HG02870 (cell line): ENCODE measurements around the gene ITGB8.

Source experiments
- ATAC-seq: cut with Tn5 transposase; IDR thresholded peaks from one replicate; pipeline ENCODE4 v1.9.1; 2021; ENCODE audit warnings: mild to moderate bottlenecking, moderate library complexity; ENCODE audit not compliant: unreplicated experiment

Gene ITGB8

DNA sequence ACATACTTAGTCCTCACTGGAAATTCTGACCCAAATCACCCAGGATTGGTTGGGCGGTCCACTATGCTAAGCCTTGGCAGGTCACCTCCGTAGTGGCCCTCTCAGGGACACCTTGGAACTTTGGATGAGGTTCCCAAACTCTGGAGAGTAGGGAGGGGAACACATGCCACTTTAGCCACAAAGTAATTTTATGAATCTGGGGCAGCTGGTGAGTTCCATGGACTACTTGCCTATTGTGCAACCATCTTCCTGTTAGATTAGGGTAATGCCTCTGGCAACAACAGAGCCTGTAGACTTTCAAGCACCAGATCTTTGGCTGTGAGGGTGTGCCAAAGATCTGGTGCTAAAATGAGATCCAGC is 77.7 kb downstream of the ITGB8 start:
- ATAC-seq: no peak

DNA sequence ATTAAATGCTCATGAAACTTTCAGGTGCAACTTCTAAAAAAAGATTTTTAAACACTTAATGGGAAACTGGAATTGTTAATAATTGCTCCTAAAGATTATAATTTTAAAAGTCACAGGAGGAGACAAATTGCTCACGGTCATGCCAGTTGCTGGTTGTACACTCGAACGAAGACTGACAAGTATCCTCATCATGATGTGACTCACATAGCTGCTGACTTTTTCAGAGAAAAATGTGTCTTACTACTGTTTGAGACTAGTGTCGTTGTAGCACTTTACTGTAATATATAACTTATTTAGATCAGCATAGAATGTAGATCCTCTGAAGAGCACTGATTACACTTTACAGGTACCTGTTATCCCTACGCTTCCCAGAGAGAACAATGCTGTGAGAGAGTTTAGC is 79.3 kb downstream of the ITGB8 start:
- no peak for ATAC-seq

DNA sequence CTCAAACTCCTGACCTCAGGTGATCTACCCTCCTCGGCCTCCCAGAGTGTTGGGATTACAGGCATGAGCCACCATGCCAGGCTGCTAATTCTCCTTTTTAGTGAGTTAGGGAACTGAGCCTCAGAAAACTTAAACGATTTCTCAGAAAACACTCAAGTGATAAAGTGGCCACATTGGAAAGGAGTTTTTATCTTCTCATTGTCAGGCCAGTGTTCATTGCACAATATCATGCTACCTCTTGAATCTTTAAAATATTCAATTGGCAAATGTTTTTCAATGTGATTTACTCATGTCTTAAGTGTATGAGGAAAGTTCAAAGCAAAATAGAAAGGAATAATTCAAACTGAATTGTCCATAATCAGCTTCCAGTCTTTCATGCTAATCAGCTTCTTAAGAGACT is 80.7 kb downstream of the ITGB8 start:
- no peak for ATAC-seq

DNA sequence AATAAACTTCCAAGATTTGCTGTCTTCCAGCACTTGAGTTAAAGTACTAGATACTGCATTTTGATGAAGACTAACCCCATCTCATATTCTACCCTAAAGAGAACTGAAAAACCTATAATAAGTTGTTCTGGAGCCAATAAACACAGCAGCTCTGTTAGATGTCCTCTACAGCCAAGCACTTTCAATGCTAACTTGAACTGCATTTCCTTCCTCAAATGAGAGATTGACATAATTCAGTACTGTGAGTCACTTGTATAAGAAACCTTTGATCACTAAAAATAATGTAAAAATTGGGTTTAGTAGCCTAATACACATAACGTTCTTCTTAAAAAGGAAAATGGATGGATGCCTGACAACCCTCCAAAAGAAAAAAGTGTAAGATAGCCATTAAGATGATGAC is 81.3 kb downstream of the ITGB8 start:
- ATAC-seq: no peak

DNA sequence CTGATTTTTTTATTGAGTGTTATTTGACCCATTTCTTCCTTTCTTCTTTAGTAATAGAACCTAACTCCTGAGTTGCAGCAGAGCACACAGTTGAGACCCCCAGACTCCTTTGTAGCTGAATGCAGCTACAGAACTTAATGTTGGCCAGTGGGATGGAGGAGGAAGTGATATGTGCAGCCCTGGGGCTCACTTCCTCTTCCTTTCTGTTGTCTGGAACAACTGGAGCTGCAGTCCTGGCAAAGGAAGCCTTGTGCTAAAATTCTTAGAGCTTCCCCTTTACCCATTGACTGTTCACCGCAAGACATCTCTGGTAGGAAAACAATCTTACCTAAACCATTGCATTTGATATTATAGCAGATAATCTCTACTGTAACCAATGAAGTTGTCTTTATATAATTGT is 86.6 kb downstream of the ITGB8 start:
- no peak for ATAC-seq

- no peak for ATAC-seq
Measured at GRCh38 chr7:20417675-20418382, 87.1 kb downstream of the ITGB8 start.

- no peak for ATAC-seq
Measured at GRCh38 chr7:20424500-20424899, 93.8 kb downstream of the ITGB8 start.

DNA sequence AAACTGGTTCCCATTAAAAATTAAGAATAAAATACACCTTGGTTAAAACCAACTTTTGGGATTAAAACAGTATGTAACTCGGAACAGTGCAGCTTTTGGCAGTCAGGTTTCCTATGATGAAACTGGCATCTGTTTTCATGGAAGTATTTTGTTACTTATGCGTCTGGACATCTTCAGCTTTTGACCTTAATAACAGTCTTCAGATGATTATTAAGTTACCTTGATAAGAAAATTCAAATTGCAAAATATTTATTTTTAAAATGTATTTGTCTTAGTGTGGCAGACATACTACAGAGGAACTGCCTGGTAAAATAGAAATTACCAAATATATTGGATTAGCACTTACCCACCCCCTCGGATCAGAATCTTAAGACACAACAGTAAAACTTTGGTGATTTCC is 100.0 kb downstream of the ITGB8 start:
- no peak for ATAC-seq

- ATAC-seq: no peak
Measured at GRCh38 chr7:20431146-20431545, 100.4 kb downstream of the ITGB8 start.

DNA sequence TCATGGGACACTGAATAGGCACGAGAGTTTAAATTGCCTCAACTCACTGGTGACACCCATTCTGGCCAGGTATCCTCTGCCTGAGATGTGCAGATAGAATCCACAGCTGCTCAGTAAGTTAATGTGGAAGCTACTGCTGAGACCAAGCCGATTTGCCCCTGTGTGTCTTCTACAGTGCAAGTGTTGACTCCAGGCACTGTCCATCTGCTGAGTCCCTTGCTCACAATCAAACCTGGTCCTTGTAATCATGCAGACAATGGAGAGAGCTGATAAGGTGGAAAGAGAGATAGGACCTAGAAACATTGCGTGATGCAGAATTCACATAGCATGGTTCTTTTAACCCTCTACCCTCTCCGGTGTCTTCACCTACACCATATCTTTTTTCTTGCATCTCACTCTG is 101.4 kb downstream of the ITGB8 start:
- ATAC-seq: no peak

DNA sequence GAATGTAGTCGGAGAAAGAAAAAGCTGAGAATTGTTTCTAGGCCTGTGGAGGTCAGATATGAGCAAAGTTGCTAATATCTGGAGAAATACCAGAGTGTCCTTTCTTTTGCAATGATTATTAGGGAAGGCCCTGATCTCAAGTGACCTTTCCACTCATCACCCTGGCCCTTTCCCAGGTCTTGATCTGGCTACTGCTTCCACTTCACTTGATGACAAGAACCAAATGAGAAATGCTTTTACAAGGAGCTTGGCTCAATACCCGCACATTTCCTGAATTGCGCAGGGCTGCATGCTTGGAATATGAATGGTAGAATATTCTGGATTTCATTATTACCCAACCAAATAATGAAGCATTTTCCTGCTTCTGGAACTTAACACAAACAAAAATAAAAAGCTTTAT is 104.6 kb downstream of the ITGB8 start:
- no peak for ATAC-seq

DNA sequence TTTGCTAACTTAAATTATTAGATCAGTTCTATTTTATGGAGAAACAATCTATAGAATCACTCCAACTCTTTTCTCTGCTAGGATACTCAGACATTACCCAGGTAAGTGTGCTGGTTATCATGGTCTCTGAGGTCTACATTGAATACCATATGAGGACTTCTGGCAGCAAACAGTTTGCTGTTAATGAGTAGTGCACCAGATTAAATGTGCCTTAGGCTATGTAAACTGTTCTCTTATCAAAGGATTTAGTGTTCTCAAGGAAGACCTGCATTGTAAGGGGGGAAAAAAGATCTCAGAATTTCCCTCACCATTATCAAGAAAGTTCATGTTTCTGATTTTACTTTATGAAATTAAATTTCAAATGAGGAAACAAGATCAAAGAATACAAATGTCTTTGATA is 107.5 kb downstream of the ITGB8 start:
- ATAC-seq: no peak

DNA sequence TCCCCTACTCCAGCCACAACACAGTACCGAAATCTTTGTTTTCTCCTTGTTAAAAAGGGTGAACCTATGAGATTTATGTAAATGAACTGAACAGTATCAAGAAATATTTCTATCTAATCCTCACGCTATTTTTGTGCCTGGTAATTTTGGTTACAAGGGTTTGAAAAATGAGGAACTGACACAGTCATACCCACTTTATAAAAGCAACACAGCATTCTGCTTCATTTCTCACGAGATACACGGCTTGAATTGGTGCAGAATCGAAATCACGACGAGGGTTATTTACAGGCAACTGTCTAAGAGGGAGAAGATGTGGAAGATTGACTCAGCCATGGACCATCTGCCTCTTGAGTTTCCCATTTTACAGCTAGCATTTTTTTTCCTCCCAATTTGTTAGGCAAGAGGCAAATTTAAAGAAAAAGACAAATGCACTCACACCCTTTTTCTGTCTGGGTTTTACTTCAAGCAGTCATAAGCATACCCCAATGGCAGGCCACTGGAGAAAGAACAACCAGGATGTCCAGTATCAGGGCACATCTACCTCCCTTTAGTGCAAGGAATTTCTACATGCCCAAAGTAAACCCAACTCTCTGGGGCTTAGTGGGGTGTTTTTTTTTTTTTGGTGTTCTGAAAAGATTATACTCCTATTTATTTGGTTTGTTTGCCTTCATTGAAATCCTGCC is 108.1 kb downstream of the ITGB8 start:
- peak; percentile 91 for ATAC-seq

DNA sequence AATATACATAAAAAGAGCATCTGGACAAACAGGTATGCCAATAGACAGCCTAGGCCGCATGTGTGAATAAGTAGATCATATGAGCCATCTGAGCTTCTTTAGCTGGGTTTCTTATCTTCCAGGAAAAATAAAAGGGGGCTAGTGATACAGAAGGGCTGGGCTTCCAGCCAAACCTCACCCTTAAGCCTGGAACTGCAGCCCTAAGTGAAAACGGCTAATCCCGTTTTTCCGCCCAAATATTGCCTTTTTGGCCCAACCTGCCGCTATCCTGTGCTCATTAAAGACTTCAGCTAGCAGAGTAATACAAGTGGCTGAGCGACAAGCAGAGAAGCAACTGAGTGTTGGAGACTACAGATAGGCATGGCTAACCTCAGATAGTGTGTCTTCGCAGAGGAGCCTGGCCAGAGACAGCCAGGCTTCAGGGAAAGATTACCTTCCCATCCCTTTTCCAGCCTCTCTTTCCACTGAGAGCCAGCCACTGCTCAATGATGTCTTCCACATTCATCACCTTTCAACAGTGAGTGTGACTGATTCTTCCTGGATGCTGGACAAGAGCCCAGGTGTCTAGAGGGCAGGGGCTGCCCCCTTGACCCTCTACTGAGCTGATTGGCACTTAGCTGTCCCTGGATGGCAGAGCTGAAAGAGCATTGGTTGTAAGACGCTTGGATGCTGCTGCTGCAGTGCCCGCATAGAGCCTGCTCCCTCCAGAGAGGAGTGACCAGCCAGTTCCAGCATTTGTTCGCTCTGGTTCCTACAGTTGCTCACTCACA is 108.9 kb downstream of the ITGB8 start:
- no peak for ATAC-seq

GRCh38 chr7:20440472-20441105 is 109.9 kb downstream of the ITGB8 start:
- no peak for ATAC-seq

GRCh38 chr7:20441346-20441745 is 110.6 kb downstream of the ITGB8 start:
- ATAC-seq: no peak

DNA sequence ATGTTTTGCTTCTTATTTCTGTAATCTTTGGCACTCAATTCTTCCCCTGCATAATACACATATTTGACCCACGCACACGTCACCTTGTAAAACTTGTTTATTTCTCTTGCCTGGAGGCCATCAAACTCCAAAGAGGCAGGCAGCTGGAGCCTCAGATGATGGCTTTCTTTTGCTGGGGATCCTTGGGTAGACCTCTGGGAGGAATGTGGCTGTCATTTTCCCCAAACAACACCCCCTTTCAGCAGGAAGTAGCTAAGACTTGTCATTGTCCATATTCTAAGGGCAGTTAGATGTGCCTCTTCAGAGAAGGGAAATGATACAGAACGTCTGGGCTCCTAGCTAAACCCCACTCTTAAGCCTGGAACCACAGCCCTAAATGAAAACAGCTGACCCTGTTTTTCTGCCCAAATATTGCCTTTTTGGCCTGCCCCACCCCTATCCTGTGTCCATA is 111.3 kb downstream of the ITGB8 start:
- ATAC-seq: no peak

GRCh38 chr7:20442951-20443350 is 112.3 kb downstream of the ITGB8 start:
- ATAC-seq: no peak

GRCh38 chr7:20444030-20444800 is 113.5 kb downstream of the ITGB8 start:
- no peak for ATAC-seq

DNA sequence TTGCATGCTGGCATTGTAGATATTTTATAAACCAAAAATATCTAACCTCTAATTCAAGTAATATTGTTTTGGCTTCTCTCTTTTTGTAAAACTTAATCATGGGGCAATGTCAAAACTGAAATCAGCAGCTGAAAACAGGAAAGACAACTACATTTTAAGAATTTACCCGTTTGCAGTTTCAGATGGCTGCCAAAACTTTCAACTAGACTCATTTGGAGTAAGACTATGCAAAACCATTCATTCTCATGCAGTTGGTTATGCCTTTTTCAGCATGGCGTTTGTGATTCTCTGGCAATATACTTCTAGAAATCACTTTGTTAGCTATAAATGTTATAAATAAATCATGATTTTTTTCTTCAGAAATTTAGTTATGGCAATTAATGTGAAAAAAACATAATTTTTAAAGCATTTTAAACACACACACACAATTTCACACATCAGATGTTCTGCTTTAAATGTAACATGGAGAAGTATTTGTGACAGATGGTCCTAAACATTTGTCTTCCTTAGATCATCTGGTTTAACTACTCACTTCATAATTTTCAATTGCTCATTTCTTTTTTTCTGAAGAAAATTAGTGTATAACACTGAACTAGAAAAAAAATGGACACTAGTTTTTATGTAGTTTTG is 116.4 kb downstream of the ITGB8 start:
- peak; percentile 78 for ATAC-seq
